NOMO-1 (cell line): ENCODE measurements around the gene KCNS1.

Source experiments
- DNase-seq, 2 experiments: peaks; one replicate each; lab custom pipeline; 2025; ENCODE audit not compliant: unreplicated experiment in 2 of 2; lab: John Stamatoyannopoulos, UW

Gene KCNS1

GRCh38 chr20:45110301-45110700 lies 9.4 kb upstream of the KCNS1 start:
- no peak for DNase-seq

GRCh38 chr20:45109634-45110033 lies 8.7 kb upstream of the KCNS1 start:
- no peak for DNase-seq

- DNase-seq = no peak
Observed at GRCh38 chr20:45105317-45105716, 4.4 kb upstream of the KCNS1 start.

GRCh38 chr20:45104786-45105185 lies 3.9 kb upstream of the KCNS1 start:
- DNase-seq = peak in 1 of 2 experiments; percentile 24

- DNase-seq = no peak
Observed at GRCh38 chr20:45103072-45103471, 2.1 kb upstream of the KCNS1 start.

- DNase-seq = no peak
Observed at GRCh38 chr20:45101333-45101850, 465 bp upstream of the KCNS1 start.

GRCh38 chr20:45098103-45098773 lies 2.7 kb downstream of the KCNS1 start:
- DNase-seq = no peak

GRCh38 chr20:45097485-45098102 lies 3.3 kb downstream of the KCNS1 start:
- peak; percentile 42 to 44 for DNase-seq

GRCh38 chr20:45096781-45097180 lies 4.1 kb downstream of the KCNS1 start:
- no peak for DNase-seq

GRCh38 chr20:45095805-45096238 lies 5.1 kb downstream of the KCNS1 start:
- DNase-seq = peak; percentile 42 to 54

GRCh38 chr20:45094864-45095574 lies 5.9 kb downstream of the KCNS1 start:
- DNase-seq = no peak

GRCh38 chr20:45094201-45094600 lies 6.7 kb downstream of the KCNS1 start:
- DNase-seq = no peak

- no peak for DNase-seq
Observed at GRCh38 chr20:45092898-45093297, 8.0 kb downstream of the KCNS1 start.

GRCh38 chr20:45091366-45091765 lies 9.6 kb downstream of the KCNS1 start:
- DNase-seq = no peak

- no peak for DNase-seq
Observed at GRCh38 chr20:45090481-45090880, 10.4 kb downstream of the KCNS1 start.

- no peak for DNase-seq
Observed at GRCh38 chr20:45088247-45088646, 12.7 kb downstream of the KCNS1 start.

GRCh38 chr20:45087814-45088213 lies 13.1 kb downstream of the KCNS1 start:
- DNase-seq = no peak

GRCh38 chr20:45087097-45087790 lies 13.7 kb downstream of the KCNS1 start:
- peak in 1 of 2 experiments; percentile 70 for DNase-seq

GRCh38 chr20:45085867-45086266 lies 15.1 kb downstream of the KCNS1 start:
- no peak for DNase-seq

- no peak for DNase-seq
Observed at GRCh38 chr20:45085289-45085688, 15.6 kb downstream of the KCNS1 start.

- DNase-seq = no peak
Observed at GRCh38 chr20:45083127-45083526, 17.8 kb downstream of the KCNS1 start.
